GM19043 (cell line): Measurements from ENCODE around the gene SMIM10.
"Not testable (repeated sequence)": the region's sequence is repeated elsewhere in the genome, so short reads cannot be mapped to it uniquely, and the experiment has no call there.

Source experiments
- ATAC-seq: cut with Tn5 transposase; IDR thresholded peaks from one replicate; pipeline ENCODE4 v1.9.1; 2021; ENCODE audit warnings: low read depth; ENCODE audit not compliant: unreplicated experiment

SMIM10 gene

DNA sequence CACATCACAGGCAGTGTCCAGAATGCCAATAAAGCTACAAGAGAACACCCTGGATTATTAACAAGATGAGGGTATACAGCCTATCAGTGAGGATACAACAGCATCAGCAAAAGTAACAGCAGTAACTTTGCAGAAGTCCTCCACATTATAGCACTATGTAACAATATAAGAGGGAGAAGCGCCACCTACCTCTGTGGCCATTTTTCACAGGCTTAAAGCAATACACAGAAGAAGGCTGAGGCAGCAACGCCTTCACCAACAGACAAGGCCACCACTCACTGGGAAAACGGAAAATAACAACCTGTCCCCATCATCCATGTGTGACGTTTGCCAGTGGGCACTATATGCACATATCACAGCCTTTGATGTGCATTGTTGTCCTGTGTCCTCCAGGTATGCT lies 19.0 kb downstream of the SMIM10 start:
- ATAC-seq = no peak

DNA sequence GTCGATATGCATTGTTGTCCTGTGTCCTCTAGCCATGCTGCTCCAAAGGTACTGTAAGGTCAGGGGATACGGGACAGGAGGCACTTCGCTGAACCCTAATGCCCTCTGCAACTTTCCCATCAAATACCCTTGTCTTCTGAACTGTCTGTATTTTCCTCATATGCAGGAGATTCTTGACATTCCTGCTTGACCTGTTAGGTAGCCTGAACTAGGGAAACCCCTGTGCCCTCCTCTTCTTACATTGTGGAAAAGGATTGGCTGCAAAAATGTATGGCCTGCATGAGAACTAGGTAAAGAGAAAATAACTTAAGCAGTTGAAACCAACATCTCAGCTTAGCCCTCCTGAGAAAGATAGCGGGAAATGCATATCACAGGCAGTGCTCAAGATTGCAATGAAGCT lies 20.1 kb downstream of the SMIM10 start:
- ATAC-seq = no peak

DNA sequence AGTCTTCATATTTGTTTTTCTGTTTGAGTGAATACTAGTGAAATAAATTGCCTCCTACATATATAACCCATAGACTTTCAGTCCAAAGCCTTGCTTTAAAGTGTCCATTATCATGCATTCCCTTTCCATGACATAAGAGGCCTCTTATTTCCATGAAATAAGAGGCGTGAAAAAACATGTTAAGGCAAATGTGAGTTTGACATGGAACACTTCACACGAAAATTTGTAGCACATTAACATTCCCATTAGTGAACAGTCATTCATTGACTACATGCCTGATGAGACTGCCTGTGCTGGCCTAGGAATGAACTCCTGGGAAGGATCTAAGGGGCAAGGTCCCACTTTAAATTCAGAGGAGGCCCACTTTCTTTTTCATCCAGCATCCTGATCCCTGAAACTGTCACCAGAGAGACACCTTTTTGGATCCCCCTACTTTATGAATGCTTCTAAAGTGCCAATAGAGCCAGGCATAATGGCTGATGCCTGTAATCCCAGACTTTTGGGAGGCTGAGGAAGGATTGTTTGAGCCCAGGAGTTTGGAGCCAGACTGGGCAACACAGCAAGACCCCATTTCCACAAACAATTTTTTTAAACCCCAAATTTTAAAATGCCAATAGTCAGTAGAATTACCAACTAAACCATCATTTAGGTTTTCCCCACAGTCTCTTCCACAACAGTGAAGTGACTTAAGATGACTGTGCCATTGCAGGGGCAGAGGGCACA lies 24.9 kb downstream of the SMIM10 start:
- no peak for ATAC-seq

DNA sequence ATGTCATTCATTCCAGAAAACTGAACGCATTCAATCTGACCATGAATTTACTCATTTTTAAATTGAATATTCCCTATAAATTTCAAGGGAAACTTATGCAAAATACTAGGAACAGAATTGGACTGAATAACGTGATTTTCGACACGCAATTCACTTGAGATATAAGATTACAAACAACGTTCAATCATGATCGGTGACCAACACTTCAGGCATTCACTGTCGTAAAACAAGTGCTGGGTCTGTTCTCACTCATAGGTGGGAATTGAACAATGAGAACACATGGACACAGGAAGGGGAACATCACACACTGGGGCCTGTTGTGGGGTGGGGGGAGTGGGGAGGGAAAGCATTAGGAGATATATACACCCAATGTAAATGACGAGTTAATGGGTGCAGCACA lies 29.1 kb downstream of the SMIM10 start:
- ATAC-seq = not testable (repeated sequence)

DNA sequence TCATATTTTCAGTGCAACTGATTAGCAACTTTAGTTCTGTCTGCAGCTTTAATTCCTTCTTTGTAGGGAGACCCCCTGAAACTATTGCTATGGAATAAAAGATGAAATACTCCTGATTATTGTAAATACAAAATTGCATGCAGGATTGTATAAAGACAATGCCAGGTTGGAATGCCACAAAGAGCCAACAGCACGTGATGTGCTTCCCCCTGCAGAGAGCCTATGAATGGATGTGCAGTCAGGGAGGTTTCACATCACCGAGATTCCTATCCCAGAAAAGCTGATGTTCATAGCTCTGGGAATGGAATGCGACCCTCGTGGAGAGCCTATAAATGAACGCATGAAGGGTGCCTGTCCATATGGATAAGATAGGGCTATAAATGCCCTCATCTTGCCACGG lies 33.0 kb downstream of the SMIM10 start:
- not testable (repeated sequence) for ATAC-seq

DNA sequence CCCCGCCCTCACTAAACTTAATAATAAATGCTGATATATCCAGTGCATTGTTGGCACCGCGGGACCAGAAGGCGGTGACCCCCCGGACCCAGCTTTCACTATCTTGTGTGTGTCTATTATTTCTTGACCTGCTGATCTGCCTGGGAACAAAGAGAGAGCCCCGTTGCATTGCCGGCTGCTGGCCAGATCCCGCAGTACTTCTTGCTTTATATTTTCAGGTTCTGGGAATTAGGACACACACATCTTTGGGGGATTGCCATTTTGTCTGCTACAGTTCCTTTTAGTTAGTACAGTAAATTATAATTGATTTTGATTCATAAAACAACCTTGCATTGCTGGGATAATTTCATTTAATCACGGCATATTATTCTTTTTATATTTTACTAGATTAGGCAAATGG lies 33.7 kb downstream of the SMIM10 start:
- ATAC-seq = no peak

DNA sequence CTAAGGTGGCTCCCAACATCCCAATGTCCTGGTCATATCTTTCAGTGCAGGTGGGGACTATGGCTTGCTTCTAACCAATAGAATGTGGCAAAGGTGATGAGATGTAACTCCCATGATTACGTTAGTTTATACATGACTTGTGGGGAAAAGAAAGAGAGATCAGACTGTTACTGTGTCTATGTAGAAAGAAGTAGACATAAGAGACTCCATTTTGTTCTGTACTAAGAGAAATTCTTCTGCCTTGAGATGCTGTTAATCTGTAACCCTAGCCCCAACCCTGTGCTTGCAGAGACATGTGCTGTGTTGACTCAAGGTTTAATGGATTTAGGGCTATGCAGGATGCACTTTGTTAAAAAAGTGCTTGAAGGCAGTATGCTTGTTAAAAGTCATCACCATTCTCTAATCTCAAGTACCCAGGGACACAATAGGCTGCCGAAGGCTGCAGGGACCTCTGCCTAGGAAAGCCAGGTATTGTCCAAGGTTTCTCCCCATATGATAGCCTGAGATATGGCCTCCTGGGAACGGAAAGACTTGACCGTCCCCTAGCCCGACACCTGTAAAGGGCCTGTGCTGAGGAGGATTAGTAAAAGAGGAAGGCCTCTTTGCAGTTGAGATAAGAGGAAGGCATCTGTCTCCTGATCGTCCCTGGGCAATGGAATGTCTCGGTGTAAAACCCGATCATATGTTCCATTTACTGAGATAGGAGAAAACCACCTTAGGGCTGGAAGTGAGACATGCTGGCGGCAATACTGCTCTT lies 39.6 kb downstream of the SMIM10 start:
- ATAC-seq = not testable (repeated sequence)

DNA sequence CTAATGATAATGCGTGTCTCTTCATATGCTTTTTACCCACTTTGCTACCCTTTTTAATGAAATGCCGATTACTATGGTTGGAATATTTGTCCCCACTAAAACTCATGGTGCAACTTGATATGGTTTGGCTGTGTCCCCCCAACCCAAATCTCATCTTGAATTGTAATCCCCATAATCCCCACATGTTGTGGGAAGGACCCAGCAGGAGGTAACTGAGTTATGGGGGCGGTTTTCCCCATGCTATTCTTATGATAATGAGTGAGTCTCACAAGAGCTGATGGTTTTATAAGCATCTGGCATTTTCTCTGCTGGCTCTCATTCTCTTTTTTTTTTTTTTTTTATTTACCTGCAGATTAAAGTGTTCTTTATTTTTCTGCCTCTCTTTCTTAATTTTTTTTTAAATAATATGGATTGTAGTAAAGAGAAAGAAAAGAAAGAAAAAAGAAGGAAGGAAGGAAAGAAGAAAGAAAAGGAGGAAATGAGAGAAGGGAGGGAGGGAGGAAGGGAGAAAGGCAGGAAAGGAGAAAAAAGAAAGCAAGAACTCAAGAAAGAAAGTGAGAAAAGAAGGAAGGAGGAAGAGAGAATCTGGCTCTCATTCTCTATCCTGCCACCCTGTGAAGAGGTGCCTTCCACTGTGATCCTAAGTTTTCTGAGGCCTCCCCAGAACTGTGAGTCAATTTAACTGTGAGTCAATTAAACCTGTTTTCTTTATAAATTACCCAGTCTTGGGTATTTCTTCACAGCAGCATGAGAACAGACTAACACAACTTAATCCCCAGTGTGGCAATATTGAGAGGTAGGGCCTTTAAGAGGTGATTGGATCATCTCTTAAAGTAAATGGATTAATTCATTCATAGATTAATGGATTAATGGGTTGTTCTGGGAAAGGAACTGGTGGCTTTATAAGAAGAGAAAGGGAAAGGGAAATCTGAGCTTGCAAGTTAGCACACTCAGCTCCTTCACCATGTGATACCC lies 50.6 kb downstream of the SMIM10 start:
- not testable (repeated sequence) for ATAC-seq
